Kidney (tissue), 14 donors: Measurements from ENCODE around the gene LLGL2. TPM values are rescaled to one million over a fixed set of nuclear protein-coding genes. Genes with fewer than 3 reads are reported as not detected.

ENCODE experiments used
- DNase-seq, 5 donors: peaks; one replicate each; pipeline ENCODE4 v3.0.0-alpha.2; 2013 to 2020
- FAIRE-seq: peaks from 2 replicates; lab custom pipeline; 2012; peaks lifted over from hg19 to GRCh38; lab: Jason Lieb, UNC
- H3K27ac ChIP-seq, 2 donors: one replicate each; pipeline ENCODE4 v1.7.0; 2013; ENCODE audit warnings: low read depth in 2 of 2, low read length in 2 of 2, inconsistent platforms in 1 of 2
- H3K27me3 ChIP-seq: one replicate; pipeline ENCODE4 v1.7.1; 2013; ENCODE audit warnings: low read length, inconsistent platforms; ENCODE audit not compliant: control insufficient read depth, insufficient read depth
- H3K36me3 ChIP-seq, 3 donors: one replicate each; pipeline versions ENCODE4 v1.7.0 to v1.7.1; 2013; ENCODE audit warnings: low read length in 3 of 3, control low read depth in 1 of 3, inconsistent platforms in 1 of 3; ENCODE audit not compliant: insufficient read depth in 3 of 3, control insufficient read depth in 2 of 3
- H3K4me1 ChIP-seq, 3 donors: one replicate each; pipeline versions ENCODE4 v1.7.0 to v1.7.1; 2013; ENCODE audit warnings: low read length in 3 of 3, inconsistent platforms in 1 of 3, low read depth in 1 of 3; ENCODE audit not compliant: control insufficient read depth in 2 of 3, insufficient read depth in 2 of 3
- H3K4me3 ChIP-seq, 3 donors: one replicate each; pipeline versions ENCODE4 v1.7.0 to v1.8.1; 2013; ENCODE audit warnings: low read length in 3 of 3, control low read depth in 1 of 3, inconsistent platforms in 1 of 3
- H3K9ac ChIP-seq, 3 donors: one replicate each; pipeline versions ENCODE4 v1.7.0 to v1.7.1; 2013; ENCODE audit warnings: low read length in 3 of 3, control low read depth in 1 of 3, inconsistent platforms in 1 of 3
- H3K9me3 ChIP-seq, 3 donors: one replicate each; pipeline versions ENCODE4 v1.7.0 to v1.7.1; 2013; ENCODE audit warnings: low read length in 3 of 3, control low read depth in 1 of 3, inconsistent platforms in 1 of 3; ENCODE audit not compliant: control insufficient read depth in 2 of 3, insufficient read depth in 1 of 3
- CTCF ChIP-seq: IDR thresholded peaks from 3 replicates; pipeline ENCODE4 v1.5.1; 2012; ENCODE audit warnings: mild to moderate bottlenecking, moderate library complexity, borderline replicate concordance; ENCODE audit not compliant: insufficient read depth; ENCODE audit errors: extremely low read depth
- intact Hi-C: fragments of 100-400 bp; cut with DNase I; formaldehyde crosslinking; loops from one replicate; pipeline ENCODE4 v1.11.1; 2022
- polyA plus RNA-seq: library from polyadenylated mRNA; stranded (reverse); fragments of 350-450 nt; fragmentation: Illumina TruSeq; extraction: RNeasy Lipid Tissue Mini Kit (QIAGEN cat#74804); gene quantifications from one replicate; pipeline ENCODE4 v1.2.3, GENCODE V29; 2014; ENCODE audit warnings: low read depth, low replicate concordance; ENCODE audit not compliant: insufficient read depth
- total RNA-seq: library from RNA; stranded (reverse); fragmentation: NEBNext Ultra II Directional; extraction: Animal tissue kit (Norgen Biotek cat#: 25700); gene quantifications from one replicate; pipeline ENCODE4 v1.2.1, GENCODE V29; 2021
- donor health status: control.
- donor health status: control.
- donor health status: control.
- donor health status: control.
- donor health status: control.
- donor health status: DM: yes; HTN: yes; CAD: no.
- donor health status: Normal renal cell carcinoma (clear cell type).

LLGL2 gene
- total and polyA plus RNA-seq, 2 donors from 2014 or later, result 181 to 262 TPM

- no peak for DNase-seq
- no peak for FAIRE-seq
- no peak for TF ChIP-seq CTCF
Measured at GRCh38 chr17:75496005-75496404, 29.5 kb upstream of the LLGL2 start.

GRCh38 chr17:75498039-75498725 is 27.3 kb upstream of the LLGL2 start:
- H3K27me3 ChIP-seq, result no peaks in the 10 kb centered on the region
- FAIRE-seq (no peak), DNase-seq (no peak)
- H3K27ac ChIP-seq, result peak overlapping the region; percentile 9 to 15
- no peak overlapping the region for H3K4me3 ChIP-seq
- H3K9me3 ChIP-seq, result no peaks in the 10 kb centered on the region
- TF ChIP-seq CTCF, result no peak
- H3K9ac ChIP-seq, result no peak overlapping the region
- intact Hi-C loops, result no loop called here
- H3K36me3 ChIP-seq, result peaks cover 0 to 53% (median 17%) of the 10 kb centered on the region in 3 donors
- peaks cover 0 to 25% (median 0%) of the 10 kb centered on the region in 3 donors for H3K4me1 ChIP-seq

More at GRCh38 chr17:75496005-75496404, 29.5 kb upstream of the LLGL2 start:
- Histone ChIP-seq H3K9me3 (no peaks in the 10 kb centered on the region), H3K27ac (no peak overlapping the region), H3K27me3 (no peaks in the 10 kb centered on the region), H3K36me3 (peaks cover 0 to 59% (median 19%) of the 10 kb centered on the region in 3 donors), H3K9ac (no peak overlapping the region), H3K4me1 (peaks cover 0 to 21% (median under 1%) of the 10 kb centered on the region in 3 donors), H3K4me3 (no peak overlapping the region)
- intact Hi-C loops, result no loop called here

- FAIRE-seq, result no peak
- Histone ChIP-seq H3K4me1 (peaks cover 0 to 25% (median 0%) of the 10 kb centered on the region in 3 donors), H3K9ac (no peak overlapping the region), H3K9me3 (no peaks in the 10 kb centered on the region), H3K27ac (peak overlapping the region in 1 of 2 donors; percentile 9), H3K4me3 (no peak overlapping the region), H3K27me3 (no peaks in the 10 kb centered on the region), H3K36me3 (peaks cover 0 to 51% (median 13%) of the 10 kb centered on the region in 3 donors)
- intact Hi-C loops, result no loop called here
- DNase-seq, result peak in 3 of 5 donors; percentile 64 to 70 (median 67)
- no peak for TF ChIP-seq CTCF
Measured at GRCh38 chr17:75498726-75499213, 26.7 kb upstream of the LLGL2 start.
